8988T (cell line): ENCODE data around the gene SAA1.
"Not testable (repeated sequence)": the region's sequence is repeated elsewhere in the genome, so short reads cannot be mapped to it uniquely, and the experiment has no call there.

Experiments used
- DNase-seq: peaks from one replicate; pipeline ENCODE4 v3.0.0; 2011

Gene SAA1

DNA sequence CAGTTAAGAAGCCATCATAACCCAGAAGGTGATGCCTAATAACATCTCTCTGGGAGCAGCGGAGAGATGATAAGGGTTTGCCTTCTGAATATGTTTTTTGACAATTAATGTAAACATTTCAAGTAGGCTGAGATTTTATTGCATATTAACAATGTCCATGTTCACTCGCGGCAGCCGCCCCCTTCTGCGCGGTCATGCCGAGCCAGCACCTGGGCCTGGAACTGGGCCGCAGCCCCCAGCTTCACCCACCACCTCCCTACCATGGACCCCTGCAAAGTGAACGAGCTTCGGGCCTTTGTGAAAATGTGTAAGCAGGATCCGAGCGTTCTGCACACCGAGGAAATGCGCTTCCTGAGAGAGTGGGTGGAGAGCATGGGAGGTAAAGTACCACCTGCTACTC is 4.3 kb upstream of the SAA1 start:
- DNase-seq, result no peak

DNA sequence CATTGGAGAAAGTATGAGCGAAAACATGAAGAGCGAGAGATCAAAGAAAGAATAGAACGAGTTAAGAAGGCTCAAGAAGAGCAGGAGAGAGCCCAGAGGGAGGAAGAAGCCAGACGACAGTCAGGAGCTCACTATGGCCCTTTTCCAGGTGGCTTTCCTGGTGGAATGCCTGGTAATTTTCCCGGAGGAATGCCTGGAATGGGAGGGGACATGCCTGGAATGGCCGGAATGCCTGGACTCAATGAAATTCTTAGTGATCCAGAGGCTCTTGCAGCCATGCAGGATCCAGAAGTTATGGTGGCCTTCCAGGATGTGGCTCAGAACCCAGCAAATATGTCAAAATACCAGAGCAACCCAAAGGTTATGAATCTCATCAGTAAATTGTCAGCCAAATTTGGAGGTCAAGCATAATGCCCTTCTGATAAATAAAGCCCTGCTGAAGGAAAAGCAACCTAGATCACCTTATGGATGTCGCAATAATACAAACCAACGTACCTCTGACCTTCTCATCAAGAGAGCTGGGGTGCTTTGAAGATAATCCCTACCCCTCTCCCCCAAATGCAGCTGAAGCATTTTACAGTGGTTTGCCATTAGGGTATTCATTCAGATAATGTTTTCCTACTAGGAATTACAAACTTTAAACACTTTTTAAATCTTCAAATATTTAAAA is 3.2 kb upstream of the SAA1 start:
- DNase-seq, result not testable (repeated sequence)

DNA sequence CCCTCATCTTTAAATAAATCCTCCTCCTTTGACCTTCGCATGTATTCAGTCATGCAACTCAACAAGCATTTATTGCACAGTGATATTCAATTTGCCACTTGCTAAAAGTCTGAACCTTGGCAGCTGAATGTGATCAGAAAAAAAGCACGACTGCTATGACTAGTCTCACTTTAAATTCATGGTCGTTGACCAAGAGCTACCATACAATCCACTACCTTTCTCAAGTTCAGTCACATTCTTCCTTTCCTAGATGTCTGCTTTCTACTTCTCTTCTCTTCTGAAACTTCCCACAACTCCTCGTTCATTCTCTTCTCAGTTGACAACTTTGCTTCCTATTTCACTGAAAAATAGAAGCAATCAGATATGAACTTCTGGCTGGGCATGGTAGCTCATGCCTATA is 2.0 kb upstream of the SAA1 start:
- no peak for DNase-seq

DNA sequence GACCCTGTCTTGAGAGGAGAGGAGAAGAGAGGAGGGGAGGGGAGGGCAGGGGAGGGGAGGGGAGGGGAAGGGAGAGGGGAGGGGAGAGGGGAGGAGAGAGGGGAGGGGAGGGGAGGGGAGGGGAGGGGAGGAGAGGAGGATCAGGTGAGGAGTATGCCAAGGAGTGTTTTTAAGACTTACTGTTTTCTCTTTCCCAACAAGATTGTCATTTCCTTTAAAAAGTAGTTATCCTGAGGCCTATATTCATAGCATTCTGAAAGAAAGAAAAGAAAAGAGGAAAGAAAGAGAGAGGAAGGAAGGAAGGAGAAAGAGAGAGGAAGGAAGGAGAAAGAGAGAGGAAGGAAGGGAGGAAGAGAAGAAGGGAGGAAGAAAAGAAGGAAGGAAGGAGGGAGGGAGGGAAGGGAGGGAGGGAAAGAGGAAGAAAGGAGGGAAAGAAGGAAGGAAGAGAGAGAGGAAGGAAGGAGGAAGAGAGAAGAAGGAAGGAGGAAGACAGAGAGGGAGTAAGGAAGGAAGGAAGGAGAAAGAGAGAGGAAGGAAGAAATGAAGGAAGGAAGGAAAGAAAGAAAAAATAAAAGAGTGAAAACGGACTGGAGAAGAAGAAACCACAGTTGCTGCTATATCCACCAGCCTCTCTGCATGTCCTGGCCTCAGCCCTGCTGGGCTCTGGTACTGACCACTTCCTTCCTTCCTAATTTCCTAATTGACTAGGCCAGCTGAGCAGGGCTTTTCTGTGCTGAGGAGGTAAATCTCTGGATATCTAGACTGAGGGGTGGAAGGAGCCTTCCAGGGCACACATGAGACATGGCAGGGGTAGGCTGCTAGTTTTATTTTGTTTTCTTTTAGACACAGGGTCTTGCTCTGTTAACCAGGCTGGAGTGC is 1.1 kb upstream of the SAA1 start:
- no peak for DNase-seq

DNA sequence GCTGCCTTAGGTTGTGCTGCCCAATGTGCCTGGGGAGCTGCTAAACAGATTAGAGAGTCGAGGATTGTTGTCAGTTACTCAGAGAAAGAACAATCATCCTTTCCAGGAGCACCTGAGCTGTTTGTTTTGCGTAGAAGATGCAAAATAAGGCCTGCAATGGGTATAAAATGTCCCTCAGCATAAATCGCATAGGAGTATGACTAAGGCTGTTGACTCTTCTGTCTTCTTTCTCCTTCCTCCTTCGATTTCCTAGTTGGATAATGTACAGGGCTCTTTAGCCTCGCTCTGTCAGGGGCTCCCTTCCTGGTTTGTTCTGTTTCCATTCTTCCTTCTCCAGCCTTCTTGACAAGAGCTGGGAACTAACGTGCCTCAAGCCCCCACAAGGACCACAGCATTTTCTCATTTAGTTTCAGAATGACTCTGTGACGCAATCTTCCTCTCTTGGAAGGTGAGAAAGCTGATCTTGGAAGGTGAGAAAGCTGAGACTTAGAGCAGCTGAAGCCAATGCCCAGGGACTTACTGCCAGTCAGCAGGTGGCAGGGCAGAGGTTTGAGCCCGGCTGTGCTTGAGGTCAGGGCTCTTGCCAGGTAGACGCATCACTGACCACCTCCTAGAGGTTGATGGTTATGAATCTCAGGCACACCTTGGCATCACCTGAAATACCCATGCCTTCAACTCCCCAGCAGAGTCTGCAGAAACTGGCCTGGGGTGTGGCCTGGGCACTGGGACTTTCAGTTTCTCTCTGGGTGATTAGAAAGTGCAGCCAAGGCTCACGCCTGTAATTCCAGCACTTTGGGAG is 1.5 kb downstream of the SAA1 start:
- not testable (repeated sequence) for DNase-seq

DNA sequence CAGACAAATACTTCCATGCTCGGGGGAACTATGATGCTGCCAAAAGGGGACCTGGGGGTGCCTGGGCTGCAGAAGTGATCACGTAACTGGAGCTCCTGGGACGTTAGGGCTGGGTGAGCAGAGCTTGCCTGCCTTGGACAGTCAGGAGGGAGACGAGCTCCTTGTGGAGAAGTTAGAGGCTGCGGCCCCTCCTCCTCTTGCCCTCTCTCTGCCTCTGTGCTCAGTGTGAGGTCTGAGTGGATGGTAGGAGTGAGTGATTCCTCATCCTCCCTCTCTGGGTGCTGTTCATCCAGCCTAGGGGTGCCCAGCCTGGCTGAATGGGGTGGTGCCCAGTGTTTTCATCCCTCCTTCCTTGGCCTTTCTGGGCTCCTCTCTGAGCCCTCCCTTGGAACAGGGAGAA is 3.2 kb downstream of the SAA1 start:
- not testable (repeated sequence) for DNase-seq

DNA sequence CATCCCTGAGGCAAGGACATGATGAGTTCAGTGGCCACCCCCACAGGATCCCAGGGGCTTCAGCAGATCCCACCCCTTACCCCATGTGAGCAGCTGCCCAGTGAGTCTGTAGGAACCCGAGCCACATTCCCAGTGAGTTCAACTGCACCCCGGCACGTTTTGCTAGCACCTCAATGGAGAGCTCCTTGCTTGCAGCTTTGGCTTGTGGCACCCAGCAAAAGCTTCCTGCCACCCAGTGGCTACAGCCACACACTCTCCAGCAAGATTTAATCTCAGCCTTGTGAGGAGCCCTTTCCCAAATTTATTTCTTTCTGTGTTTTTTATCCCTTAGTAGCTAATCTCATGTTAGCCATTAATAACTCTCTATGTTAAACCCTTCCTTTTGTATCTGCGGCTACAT is 4.0 kb downstream of the SAA1 start:
- DNase-seq, result no peak

DNA sequence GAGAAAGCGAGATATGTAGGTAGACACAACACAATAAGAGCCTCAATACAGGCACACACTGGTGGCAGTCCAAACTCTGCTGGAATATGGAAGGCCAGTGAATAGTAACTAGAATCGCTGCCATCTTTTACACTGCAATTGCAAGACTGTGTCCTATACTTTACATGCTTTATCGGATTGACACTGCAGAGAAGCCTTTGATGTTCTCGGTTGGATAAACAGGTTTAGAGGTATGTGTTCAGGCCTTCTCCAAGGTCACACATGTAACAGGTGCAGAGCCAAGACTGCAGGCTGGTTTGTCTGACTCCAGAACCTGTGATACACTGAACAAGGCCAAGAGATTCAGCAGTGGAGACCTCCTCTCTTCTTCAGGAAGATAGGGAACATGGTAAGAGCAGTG is 5.1 kb downstream of the SAA1 start:
- DNase-seq, result no peak

DNA sequence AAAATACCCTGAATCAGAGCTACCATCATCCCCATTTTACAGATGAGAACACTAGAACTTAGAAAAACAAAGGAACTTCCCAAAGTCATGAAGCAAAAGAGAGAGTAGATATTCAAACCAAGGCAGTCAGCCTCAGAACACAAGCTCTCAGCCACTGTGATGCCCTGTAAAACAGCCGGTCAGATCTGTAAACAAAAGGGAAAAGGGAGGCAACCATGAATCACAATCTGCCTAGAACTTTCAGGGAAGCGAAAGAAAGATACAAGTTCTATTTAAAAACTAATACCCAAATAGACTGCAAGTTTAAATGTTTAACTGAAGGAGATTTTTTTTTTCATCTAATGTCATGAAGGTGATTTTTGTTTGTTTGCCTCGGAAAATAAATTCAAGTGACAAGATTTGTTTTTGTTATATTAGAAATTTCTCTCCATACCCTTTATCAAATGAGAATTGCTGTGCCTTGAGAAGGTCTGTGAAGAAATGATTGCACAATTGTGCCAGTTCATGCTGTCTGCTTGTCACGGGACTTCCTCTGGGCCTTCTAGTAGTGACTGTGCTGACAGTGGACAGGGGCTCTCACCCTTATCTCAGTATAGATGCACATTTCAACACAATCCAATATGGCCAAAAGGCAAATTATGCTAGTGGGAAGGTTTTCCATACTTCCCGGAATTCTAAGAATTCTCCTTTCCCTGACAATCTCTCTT is 11.7 kb downstream of the SAA1 start:
- no peak for DNase-seq

DNA sequence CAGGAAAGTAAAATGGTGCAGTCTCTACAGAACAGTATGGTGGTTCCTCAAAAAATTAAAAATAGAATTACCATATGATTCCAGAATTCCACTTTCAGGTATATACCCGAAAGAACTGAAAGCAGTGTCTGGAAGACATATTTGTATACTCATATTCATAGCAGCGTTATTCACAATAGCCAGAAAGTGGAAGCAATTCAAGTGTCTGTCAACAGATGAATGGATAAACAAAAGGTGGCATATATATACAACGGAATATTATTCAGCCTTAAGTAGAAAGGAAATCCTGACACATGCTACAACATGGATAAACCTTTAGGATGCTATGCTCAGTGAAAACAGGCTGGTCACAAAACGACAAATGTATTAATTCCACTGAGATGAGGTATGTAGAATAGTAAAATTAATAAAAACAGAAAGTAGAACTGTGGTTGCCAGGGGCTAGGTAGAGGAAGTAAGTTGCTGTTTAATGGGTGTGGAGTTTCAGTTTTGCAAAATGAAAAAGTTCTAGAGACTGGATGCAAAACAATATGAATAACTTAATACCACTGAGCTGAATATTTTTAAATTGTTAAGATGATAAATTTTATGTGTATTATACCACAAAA is 14.5 kb downstream of the SAA1 start:
- no peak for DNase-seq

DNA sequence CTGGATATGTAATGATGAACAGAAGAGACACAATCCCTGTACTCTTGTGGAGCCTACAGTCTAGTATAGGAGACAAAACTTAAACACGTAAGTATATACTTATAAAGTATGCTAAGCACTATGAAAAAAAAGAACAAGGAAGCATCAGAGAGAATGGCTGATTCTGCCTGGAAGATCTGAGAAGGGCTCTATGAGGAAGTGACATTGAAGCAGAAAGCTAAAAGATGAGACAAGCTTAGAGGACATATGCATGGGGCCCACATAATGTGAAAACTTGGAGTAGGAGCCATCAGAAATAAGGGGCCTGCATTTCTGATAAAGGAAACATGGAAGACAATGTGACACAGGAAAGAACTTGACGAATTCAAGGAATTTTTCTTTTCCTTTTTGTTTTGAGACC is 16.6 kb downstream of the SAA1 start:
- DNase-seq, result no peak

DNA sequence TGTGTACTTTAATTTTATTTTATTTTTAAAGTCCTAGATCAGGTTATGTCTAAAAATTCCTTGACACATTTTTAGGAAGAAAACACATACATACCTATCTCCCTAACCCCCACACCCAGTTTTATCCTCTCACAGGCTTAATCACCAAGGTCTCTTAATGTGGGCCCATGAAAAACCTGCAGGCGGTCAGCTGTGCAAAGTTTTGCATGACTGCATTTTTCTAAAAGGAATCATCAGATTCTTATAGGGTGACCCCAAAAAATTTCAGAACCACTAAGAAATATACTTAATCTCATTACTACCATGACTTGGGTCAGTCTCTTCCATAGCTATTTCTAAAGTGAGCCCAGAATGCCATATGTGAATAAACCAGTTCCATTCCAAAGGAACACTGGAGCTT is 19.8 kb downstream of the SAA1 start:
- no peak for DNase-seq

DNA sequence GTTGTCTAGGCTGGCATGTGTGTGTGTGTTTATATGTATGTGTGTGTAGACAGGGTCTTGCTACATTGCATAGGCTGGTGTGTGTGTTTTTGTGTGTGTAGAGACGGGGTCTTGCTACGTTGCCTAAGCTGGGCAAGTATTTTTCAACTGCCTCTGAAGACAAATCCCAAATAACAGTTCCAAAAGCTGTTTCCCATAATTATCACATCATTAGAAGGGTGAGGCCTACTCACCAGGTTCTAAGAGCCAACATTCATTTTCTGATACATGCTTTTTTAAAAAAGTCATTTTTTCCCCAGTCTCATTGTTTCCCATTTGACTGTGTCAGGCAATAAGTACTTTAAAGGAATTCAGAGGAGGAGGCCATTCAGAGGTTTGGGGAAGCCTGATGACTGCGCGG is 22.8 kb downstream of the SAA1 start:
- no peak for DNase-seq

DNA sequence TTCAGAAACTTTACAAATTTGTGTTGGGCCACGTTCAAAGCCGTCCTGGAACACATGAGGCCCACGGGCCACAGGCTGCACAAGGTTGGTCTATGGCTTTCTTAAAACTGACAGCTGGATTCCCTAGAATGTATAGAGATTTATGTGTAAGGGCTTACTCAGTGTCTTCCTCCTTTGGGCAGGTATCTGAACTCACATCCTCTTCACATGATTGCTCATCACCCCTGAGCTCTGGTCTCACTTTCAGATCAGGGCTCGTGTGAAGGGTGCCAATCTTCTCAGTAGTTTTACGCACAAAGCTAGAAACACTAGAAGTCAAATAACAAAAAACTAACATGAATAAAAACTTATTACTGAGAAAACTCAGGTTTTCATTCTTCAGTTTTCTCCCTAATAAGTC is 28.8 kb downstream of the SAA1 start:
- no peak for DNase-seq

DNA sequence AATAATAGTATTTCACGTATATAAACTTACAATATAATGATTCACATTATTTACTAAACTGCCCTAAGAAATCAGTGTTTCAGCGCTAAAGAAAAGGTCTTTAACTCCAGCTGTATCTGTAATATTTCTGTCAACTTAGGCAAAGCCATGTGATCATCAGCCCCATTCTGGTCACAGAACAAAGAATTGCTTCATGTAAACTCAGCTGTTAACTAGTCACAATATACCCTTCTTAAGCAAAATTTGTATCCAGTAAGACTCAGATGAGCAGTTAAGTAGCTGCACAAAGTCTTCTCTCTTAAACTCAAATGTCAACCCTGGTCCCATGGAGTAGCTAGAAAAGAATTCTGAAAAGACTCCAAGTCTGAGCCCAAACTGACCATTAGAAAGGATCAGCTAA is 29.3 kb downstream of the SAA1 start:
- no peak for DNase-seq

DNA sequence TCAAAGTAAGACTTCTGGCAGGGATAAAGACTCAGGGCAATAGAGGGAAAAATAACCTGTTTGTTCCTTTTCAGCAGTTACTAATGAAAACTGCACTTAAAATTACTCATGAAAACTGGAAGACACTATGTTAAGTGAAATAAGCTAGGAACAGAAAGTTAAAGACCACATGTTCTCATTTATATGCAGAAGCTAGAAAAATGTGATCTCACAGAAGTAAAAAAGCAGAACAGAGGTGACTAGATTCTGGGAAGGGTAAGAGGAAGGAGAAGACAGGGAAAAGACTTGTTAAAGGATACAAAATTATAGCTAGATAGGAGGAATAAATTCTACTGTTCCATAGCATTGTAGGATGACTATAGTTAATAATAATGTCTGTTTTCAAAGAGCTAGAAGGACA is 33.7 kb downstream of the SAA1 start:
- DNase-seq, result no peak

DNA sequence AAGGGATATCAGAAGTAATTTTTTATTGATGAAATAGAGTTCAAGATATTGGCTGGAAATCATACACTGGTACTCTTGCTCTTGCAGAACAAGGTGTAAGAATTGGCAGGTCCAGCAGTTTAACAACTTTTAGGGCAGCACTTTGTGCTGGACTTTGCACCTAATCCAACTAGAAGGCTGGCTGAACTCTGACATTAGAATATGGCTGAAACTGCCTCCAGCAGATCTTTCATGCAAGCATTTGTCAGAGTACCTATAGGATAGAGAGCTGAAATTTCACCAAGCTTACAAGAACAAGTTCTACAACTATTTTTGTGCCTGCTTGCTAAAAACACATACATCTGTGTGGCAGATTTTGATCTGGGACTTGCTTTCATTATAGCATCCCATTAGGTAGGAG is 38.7 kb downstream of the SAA1 start:
- DNase-seq, result no peak

DNA sequence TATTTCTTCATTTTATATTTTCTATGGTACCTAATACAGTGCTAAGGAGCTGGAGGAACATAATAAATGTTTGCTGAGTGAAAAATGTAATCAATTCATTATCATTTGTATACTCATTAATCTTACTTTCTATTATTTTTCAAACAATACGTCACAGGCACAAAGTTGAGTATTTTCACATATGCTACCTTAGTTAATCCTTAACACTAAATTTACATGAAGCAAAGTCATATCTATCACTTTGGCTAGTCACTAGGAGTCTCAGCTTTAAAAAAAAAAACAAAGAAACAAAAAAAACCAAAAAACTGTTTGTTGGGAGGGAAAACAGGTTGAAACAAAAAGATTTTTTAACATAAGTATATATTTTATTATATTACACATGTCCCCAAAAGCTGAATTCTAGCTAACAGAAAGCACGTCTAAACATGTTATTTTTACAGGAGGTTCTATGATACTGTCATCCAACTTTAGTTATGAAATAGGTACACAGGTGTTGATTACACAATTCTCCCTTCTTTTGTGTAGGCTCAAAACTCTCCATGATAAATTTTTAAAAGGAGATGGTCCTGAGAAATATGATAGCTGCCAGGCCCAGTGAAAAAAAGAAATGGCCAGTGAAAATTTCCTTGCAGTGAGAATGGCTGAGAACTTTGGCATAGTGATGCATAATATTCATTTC is 41.5 kb downstream of the SAA1 start:
- no peak for DNase-seq

DNA sequence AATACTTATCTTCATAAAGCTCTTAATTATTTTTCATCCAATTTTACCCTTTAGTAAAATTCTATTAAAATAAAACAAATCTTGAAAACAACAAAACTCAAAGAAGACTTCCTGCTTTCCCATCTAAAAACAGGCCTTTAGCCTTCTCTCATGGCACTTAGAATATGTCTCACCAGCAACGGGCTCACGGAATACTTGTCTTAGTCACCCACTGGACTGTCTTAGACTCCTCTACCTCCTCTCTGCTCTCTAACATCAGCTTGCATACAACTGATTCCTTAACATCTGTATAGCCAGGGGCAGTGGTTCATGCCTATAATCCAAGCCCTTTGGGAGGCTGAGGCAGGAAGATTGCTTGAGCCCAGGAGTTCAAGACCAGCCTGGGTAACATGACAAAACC is 42.2 kb downstream of the SAA1 start:
- DNase-seq, result no peak

DNA sequence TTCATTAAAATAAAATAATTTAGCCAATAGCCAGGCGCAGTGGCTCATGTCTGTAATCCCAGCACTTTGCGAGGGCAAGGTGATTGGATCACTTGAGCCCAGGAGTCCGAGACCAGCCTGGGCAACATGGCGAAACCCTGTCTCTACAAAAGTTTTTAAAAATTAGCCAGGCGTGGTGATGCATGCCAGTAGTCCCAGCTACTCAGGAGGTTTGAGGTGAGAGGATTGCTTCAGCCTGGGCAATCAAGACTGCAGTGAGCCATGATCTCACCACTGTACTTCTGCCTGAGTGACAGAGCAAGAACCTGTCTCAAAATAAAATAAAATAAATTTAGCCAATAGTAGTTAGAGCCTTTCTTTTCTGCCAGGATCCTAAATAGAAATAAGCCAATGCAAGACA is 43.6 kb downstream of the SAA1 start:
- no peak for DNase-seq

DNA sequence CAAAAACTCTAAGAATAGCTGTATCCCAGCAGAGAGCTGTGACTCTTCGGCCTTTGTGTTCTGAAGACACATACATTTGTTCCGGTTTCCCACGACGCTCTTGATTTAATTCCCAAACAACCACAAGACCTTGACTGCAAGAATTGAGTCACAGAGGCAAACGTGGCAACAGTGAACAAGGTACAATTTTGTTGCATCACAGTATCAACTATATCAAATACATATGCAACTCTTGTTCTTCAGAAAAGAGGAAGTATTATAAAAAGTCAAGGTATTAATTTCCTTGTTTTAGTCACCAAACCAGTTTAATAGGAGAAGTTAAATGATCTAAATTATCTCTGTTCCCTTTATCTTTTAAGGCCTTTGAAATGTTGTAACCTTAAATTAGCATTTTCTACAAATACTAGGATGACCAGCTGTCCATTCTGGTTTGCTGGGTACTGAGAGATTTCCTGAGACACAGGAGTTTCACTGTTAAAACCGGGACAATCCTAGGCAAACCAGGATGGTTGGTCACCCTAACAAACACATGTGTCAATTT is 44.8 kb downstream of the SAA1 start:
- no peak for DNase-seq

DNA sequence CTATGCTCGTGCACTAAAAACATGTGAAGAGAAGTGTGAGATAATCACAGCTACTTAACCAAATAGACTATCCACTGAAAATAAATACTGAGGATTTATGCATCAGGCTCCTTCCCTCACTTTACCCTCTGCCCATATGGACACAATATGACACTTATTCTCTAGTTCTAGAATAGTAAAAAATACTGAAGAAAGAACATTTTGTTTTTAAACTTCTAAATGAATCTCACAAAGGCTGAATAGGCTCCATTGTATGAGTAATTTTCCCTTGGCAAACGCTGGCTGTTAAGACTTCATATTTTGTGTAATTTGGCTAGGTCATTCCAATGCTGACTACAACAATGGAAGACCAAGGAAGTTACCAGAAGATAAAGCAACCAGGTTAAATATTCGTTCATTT is 45.9 kb downstream of the SAA1 start:
- DNase-seq, result no peak
